DOHH2 (cell line): ENCODE data around the gene CFAP74.

Experiments used
- H3F3A ChIP-seq: fragments of 200-600 bp; sonication (generic), shearing (Covaris generic); 2 replicates; pipeline ENCODE4 v1.6.0; 2016; ENCODE audit warnings: antibody characterized with exemption, mild to moderate bottlenecking; ENCODE audit not compliant: control insufficient read depth, insufficient read depth
- H3K27ac ChIP-seq: fragments of 200-600 bp; sonication (generic); 2 replicates; pipeline ENCODE4 v1.5.1; 2014; ENCODE audit warnings: low read depth, mild to moderate bottlenecking, low read length, moderate library complexity
- H3K27me3 ChIP-seq: fragments of 200-600 bp; sonication (generic); 2 replicates; pipeline ENCODE4 v1.6.1; 2014; ENCODE audit warnings: mild to moderate bottlenecking, low read length, mixed read lengths; ENCODE audit not compliant: control insufficient read depth
- H3K36me3 ChIP-seq: fragments of 200-600 bp; sonication (generic); 2 replicates; pipeline ENCODE4 v1.6.1; 2014; ENCODE audit warnings: mild to moderate bottlenecking, low read length, moderate library complexity, mixed read lengths; ENCODE audit not compliant: control insufficient read depth
- H3K4me1 ChIP-seq: fragments of 200-600 bp; sonication (generic); 2 replicates; pipeline ENCODE4 v1.6.1; 2014; ENCODE audit warnings: mild to moderate bottlenecking, low read length, mixed read lengths; ENCODE audit not compliant: control insufficient read depth
- H3K4me2 ChIP-seq: fragments of 200-600 bp; sonication (generic); 2 replicates; pipeline ENCODE4 v1.6.0; 2014; ENCODE audit warnings: mild to moderate bottlenecking, low read length, moderate library complexity
- H3K4me3 ChIP-seq: fragments of 200-600 bp; sonication (generic); 2 replicates; pipeline ENCODE4 v1.5.1; 2014; ENCODE audit warnings: mild to moderate bottlenecking, low read length, mixed read lengths
- H3K79me2 ChIP-seq: fragments of 200-600 bp; sonication (generic); 2 replicates; pipeline ENCODE4 v1.6.1; 2014; ENCODE audit warnings: mild to moderate bottlenecking, low read length, mixed read lengths; ENCODE audit not compliant: control insufficient read depth
- H3K9me2 ChIP-seq: fragments of 200-600 bp; sonication (generic); replicated peaks from 2 replicates; pipeline ENCODE4 v1.6.1; 2014; ENCODE audit warnings: mild to moderate bottlenecking, low read length, mixed read lengths; ENCODE audit not compliant: control insufficient read depth
- H3K9me3 ChIP-seq: fragments of 200-600 bp; sonication (generic); 2 replicates; pipeline ENCODE4 v1.6.1; 2014; ENCODE audit warnings: antibody characterized with exemption, low read length, mixed read lengths; ENCODE audit not compliant: control insufficient read depth, insufficient read depth
- H4K20me1 ChIP-seq: fragments of 200-600 bp; sonication (generic); 2 replicates; pipeline ENCODE4 v1.6.0; 2014; ENCODE audit warnings: low read depth, mild to moderate bottlenecking, antibody characterized with exemption, low read length, moderate library complexity; ENCODE audit not compliant: control insufficient read depth, insufficient read depth
- EZH2phosphoT487 ChIP-seq: fragments of 200-600 bp; sonication (generic); IDR thresholded peaks from 2 replicates; pipeline ENCODE4 v1.6.1; 2017; ENCODE audit warnings: borderline replicate concordance, mild to moderate bottlenecking, antibody characterized with exemption, low read length, moderate library complexity, mixed read lengths
- TF ChIP-seq, protein P1 (sequence below): fragments of 200-600 bp; sonication (generic); IDR thresholded peaks from one replicate; pipeline ENCODE4 v1.5.1; 2014; ENCODE audit warnings: antibody characterized with exemption, mild to moderate bottlenecking, low read depth, low read length; ENCODE audit not compliant: poor library complexity, severe bottlenecking

The CFAP74 gene

GRCh38 chr1:1969505-1969900, 34.1 kb downstream of the CFAP74 start:
- no peaks in the 10 kb centered on the region for H3F3A ChIP-seq
- no peak overlapping the region for H3K27ac ChIP-seq
- H3K4me3 ChIP-seq, result no peak overlapping the region
- H3K36me3 ChIP-seq, result no peaks in the 10 kb centered on the region
- H3K27me3 ChIP-seq, result no peaks in the 10 kb centered on the region
- no peaks in the 10 kb centered on the region for H3K79me2 ChIP-seq
- no peaks in the 10 kb centered on the region for H3K9me2 ChIP-seq
- no peaks in the 10 kb centered on the region for H3K4me1 ChIP-seq
- H3K9me3 ChIP-seq, result peaks cover 18% of the 10 kb centered on the region; the same call in 1 of the 2 replicates
- no peak overlapping the region for H3K4me2 ChIP-seq
- no peak for TF ChIP-seq EZH2phosphoT487
- TF ChIP-seq, protein P1, sequence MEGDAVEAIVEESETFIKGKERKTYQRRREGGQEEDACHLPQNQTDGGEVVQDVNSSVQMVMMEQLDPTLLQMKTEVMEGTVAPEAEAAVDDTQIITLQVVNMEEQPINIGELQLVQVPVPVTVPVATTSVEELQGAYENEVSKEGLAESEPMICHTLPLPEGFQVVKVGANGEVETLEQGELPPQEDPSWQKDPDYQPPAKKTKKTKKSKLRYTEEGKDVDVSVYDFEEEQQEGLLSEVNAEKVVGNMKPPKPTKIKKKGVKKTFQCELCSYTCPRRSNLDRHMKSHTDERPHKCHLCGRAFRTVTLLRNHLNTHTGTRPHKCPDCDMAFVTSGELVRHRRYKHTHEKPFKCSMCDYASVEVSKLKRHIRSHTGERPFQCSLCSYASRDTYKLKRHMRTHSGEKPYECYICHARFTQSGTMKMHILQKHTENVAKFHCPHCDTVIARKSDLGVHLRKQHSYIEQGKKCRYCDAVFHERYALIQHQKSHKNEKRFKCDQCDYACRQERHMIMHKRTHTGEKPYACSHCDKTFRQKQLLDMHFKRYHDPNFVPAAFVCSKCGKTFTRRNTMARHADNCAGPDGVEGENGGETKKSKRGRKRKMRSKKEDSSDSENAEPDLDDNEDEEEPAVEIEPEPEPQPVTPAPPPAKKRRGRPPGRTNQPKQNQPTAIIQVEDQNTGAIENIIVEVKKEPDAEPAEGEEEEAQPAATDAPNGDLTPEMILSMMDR, result no peak
- H4K20me1 ChIP-seq, result no peaks in the 10 kb centered on the region

GRCh38 chr1:1968767-1969504, 34.6 kb downstream of the CFAP74 start:
- Histone ChIP-seq H3K4me2 (no peak overlapping the region), H3K4me3 (no peak overlapping the region)

DNA sequence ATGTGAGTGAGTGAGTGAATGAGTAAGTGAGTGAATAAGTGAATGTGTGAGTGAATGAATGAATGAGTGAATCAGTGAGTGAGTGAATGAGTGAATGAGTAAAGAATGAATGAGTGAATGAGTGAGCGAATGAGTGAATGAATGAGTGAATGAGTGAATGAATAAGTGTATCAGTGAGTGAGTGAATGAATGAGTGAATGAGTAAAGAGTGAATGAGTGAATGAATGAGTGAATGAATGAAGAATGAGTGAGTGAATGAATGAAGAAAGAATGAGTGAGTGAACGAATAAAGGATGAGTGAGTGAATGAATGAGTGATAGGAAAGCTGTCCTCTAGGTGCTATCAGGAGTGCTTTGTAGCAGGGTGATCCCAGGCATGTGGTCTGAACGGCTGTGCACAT, 35.7 kb downstream of the CFAP74 start:
- Histone ChIP-seq H3K27me3 (no peaks in the 10 kb centered on the region), H3F3A (no peaks in the 10 kb centered on the region), H3K27ac (no peak overlapping the region), H4K20me1 (no peaks in the 10 kb centered on the region), H3K4me2 (no peak overlapping the region), H3K4me3 (no peak overlapping the region), H3K36me3 (no peaks in the 10 kb centered on the region), H3K79me2 (no peaks in the 10 kb centered on the region), H3K9me3 (peaks cover 18% of the 10 kb centered on the region; the same call in 1 of the 2 replicates), H3K4me1 (no peaks in the 10 kb centered on the region), H3K9me2 (no peaks in the 10 kb centered on the region)
- TF ChIP-seq, protein P1, result no peak
- TF ChIP-seq EZH2phosphoT487, result no peak

More at GRCh38 chr1:1968767-1969504, 34.6 kb downstream of the CFAP74 start:
- Histone ChIP-seq H3K27ac (no peak overlapping the region), H3K9me3 (peaks cover 18% of the 10 kb centered on the region; the same call in 1 of the 2 replicates), H3K27me3 (no peaks in the 10 kb centered on the region), H3F3A (no peaks in the 10 kb centered on the region), H3K4me1 (no peaks in the 10 kb centered on the region), H3K9me2 (no peaks in the 10 kb centered on the region), H3K79me2 (no peaks in the 10 kb centered on the region), H3K36me3 (no peaks in the 10 kb centered on the region), H4K20me1 (no peaks in the 10 kb centered on the region)
- TF ChIP-seq EZH2phosphoT487, result no peak
- TF ChIP-seq, protein P1, result no peak
